A549 (cell line): ENCODE measurements around the gene C2orf74. TPM values are rescaled to one million over a fixed set of nuclear protein-coding genes. Genes with fewer than 3 reads are reported as not detected.
A peak's percentile ranks its signal among the peaks of the same experiment; 100 is the strongest.
"Not testable (repeated sequence)": the region's sequence is repeated elsewhere in the genome, so short reads cannot be mapped to it uniquely, and the experiment has no call there.

Experiments
- ATAC-seq, 2 experiments: fragments of 200-7000 bp in 1 of 2; fragments of >200 bp in 1 of 2; cut with Nextera tagmentation in 1 of 2; cut with Tn5 transposase in 1 of 2; 3 replicates each; pipeline versions ENCODE4 v1.8.0 to v1.9.1; 2018 to 2020; ENCODE audit warnings: mild to moderate bottlenecking in 1 of 2, moderate library complexity in 1 of 2
- CTCF ChIA-PET: fragments of 300-600 bp; sonication (Branson Sonifier 250); formaldehyde crosslinking; extraction: SDS; loops from one replicate; lab custom pipeline; 2021; ENCODE audit warnings: antibody characterized with exemption, inconsistent platforms; lab: Yijun Ruan, JAX
- POLR2A ChIA-PET: fragments of 350-600 bp; formaldehyde crosslinking; extraction: SDS; loops from one replicate; lab custom pipeline; 2021; ENCODE audit warnings: antibody characterized with exemption, inconsistent platforms; lab: Yijun Ruan, JAX
- DNase-seq, 2 experiments: peaks; one replicate each; pipeline versions ENCODE4 v3.0.0 to v3.0.0-alpha.2; 2011 to 2016; ENCODE audit warnings: low read depth in 1 of 2, low spot score in 1 of 2
- FAIRE-seq: peaks from 2 replicates; lab custom pipeline; 2011; peaks lifted over from hg19 to GRCh38; lab: Jason Lieb, UNC
- H3K27ac ChIP-seq, 2 experiments: fragments of >200 bp; sonication (Bioruptor Twin); formaldehyde crosslinking; 3 replicates each; pipeline ENCODE4 v1.5.1; 2016 to 2017
- H3K4me1 ChIP-seq: fragments of >200 bp; sonication (Bioruptor Twin); formaldehyde crosslinking; 3 replicates; pipeline ENCODE4 v1.6.1; 2016
- H3K4me2 ChIP-seq: fragments of >200 bp; sonication (Bioruptor Twin); formaldehyde crosslinking; 3 replicates; pipeline ENCODE4 v1.6.1; 2016
- H3K4me3 ChIP-seq: fragments of >200 bp; sonication (Bioruptor Twin); formaldehyde crosslinking; 3 replicates; pipeline ENCODE4 v1.5.1; 2016
- H3K9me3 ChIP-seq: fragments of >200 bp; sonication (Bioruptor Twin); formaldehyde crosslinking; 3 replicates; pipeline ENCODE4 v1.6.1; 2016
- EP300 ChIP-seq, 2 experiments: fragments of >200 bp; sonication (Bioruptor Twin); formaldehyde crosslinking; IDR thresholded peaks; 2 replicates in 1 of 2; 3 replicates in 1 of 2; pipeline ENCODE4 v1.6.1; 2016 to 2017
- FOSL2 ChIP-seq, 2 experiments: fragments of 450-650 bp in 1 of 2; fragments of >200 bp in 1 of 2; sonication (Bioruptor Twin) in 1 of 2; formaldehyde crosslinking; IDR thresholded peaks; 2 replicates each; pipeline versions ENCODE4 v1.5.0 to v1.6.1; 2016 to 2020; ENCODE audit warnings: mild to moderate bottlenecking in 1 of 2, moderate library complexity in 1 of 2
- FOXS1 ChIP-seq: fragments of 250-450 bp; sonication (Bioruptor Pico); IDR thresholded peaks from 2 replicates; pipeline ENCODE4 v1.5.0; 2020; ENCODE audit warnings: mild to moderate bottlenecking, moderate library complexity
- GATA3 ChIP-seq: IDR thresholded peaks from 2 replicates; pipeline ENCODE4 v1.6.1; 2012; ENCODE audit warnings: borderline replicate concordance
- HDAC2 ChIP-seq: fragments of 200-600 bp; sonication (generic); IDR thresholded peaks from 2 replicates; pipeline ENCODE4 v1.6.1; 2016
- HOXA7 ChIP-seq: fragments of 250-450 bp; sonication (Bioruptor Pico); IDR thresholded peaks from 2 replicates; pipeline ENCODE4 v1.5.0; 2020; ENCODE audit warnings: mild to moderate bottlenecking, moderate library complexity
- HOXB13 ChIP-seq: fragments of 250-450 bp; sonication (Bioruptor Pico); IDR thresholded peaks from 2 replicates; pipeline ENCODE4 v1.5.0; 2020; ENCODE audit warnings: low read depth, mild to moderate bottlenecking, moderate library complexity
- MYC ChIP-seq: IDR thresholded peaks from 2 replicates; pipeline ENCODE4 v1.6.1; 2012; ENCODE audit warnings: mild to moderate bottlenecking, inconsistent platforms, low read length, improper control_type of control experiment, borderline replicate concordance
- NFE2L2 ChIP-seq: fragments of 150-350 bp; conservative IDR thresholded peaks from 2 replicates; pipeline ENCODE4 v1.6.1; 2014; ENCODE audit warnings: low read length
- NR3C1 ChIP-seq: fragments of >200 bp; sonication (Bioruptor Twin); formaldehyde crosslinking; IDR thresholded peaks from 3 replicates; pipeline ENCODE4 v1.6.1; 2017
- POLR2A ChIP-seq: IDR thresholded peaks from 2 replicates; pipeline ENCODE4 v1.6.1; 2012; ENCODE audit warnings: mild to moderate bottlenecking, low read length
- RAD21 ChIP-seq, 2 experiments: fragments of >200 bp in 1 of 2; sonication (Bioruptor Twin) in 1 of 2; formaldehyde crosslinking in 1 of 2; IDR thresholded peaks in 1 of 2; conservative IDR thresholded peaks in 1 of 2; 2 replicates in 1 of 2; 3 replicates in 1 of 2; pipeline ENCODE4 v1.6.1; 2012 to 2018; ENCODE audit warnings: inconsistent platforms in 1 of 2
- RCOR1 ChIP-seq: fragments of 150-350 bp; IDR thresholded peaks from 2 replicates; pipeline ENCODE4 v1.6.1; 2014; ENCODE audit warnings: antibody characterized with exemption, low read length, low read depth
- SMC3 ChIP-seq: fragments of >200 bp; sonication (Bioruptor Twin); formaldehyde crosslinking; IDR thresholded peaks from 3 replicates; pipeline ENCODE4 v1.6.1; 2018; ENCODE audit warnings: inconsistent platforms
- SREBF2 ChIP-seq: fragments of 450-650 bp; IDR thresholded peaks from 2 replicates; pipeline ENCODE4 v1.6.1; 2014; ENCODE audit warnings: mild to moderate bottlenecking, moderate library complexity
- TP53 ChIP-seq: fragments of 250-450 bp; sonication (Bioruptor Pico); IDR thresholded peaks from 2 replicates; pipeline ENCODE4 v1.5.0; 2021; ENCODE audit warnings: mild to moderate bottlenecking, moderate library complexity
- ZSCAN20 ChIP-seq: fragments of 250-450 bp; sonication (Bioruptor Pico); IDR thresholded peaks from 2 replicates; pipeline ENCODE4 v1.8.0; 2022; ENCODE audit warnings: mild to moderate bottlenecking, moderate library complexity
- WGBS: methylation state at CpG from one replicate; pipeline ENCODE4 v1.1.6; 2017; ENCODE audit errors: missing lambda C conversion rate; 5-methylcytosine and 5-hydroxymethylcytosine counted together
- polyA plus RNA-seq, 4 experiments: library from polyadenylated mRNA; depleted of rRNA in 3 of 4; stranded (reverse); fragments of >200 nt; fragmentation: RNase III in 1 of 4; extraction: RNeasy Plus Mini Kit Qiagen cat#74134 plus additional on column Dnase treatment in 1 of 4; gene quantifications; 2 replicates in 3 of 4; 3 replicates in 1 of 4; pipeline ENCODE4 v1.2.3, GENCODE V29; 2011 to 2017
- TF ChIP-seq, protein P1 (sequence below): IDR thresholded peaks from 2 replicates; pipeline ENCODE4 v1.6.1; 2012
- TF ChIP-seq, protein P2 (sequence below): IDR thresholded peaks from 2 replicates; pipeline ENCODE4 v1.6.1; 2012
- TF ChIP-seq, protein P3 (sequence below): fragments of 450-650 bp; IDR thresholded peaks from 2 replicates; pipeline ENCODE4 v1.6.1; 2014; ENCODE audit warnings: antibody characterized with exemption
- TF ChIP-seq, protein P4 (sequence below): fragments of 200-600 bp; sonication (generic); IDR thresholded peaks from 2 replicates; pipeline ENCODE4 v1.6.1; 2016; ENCODE audit warnings: antibody characterized with exemption, mild to moderate bottlenecking, moderate library complexity
- TF ChIP-seq, protein P5 (sequence below): fragments of >200 bp; sonication (Bioruptor Twin); formaldehyde crosslinking; IDR thresholded peaks from 3 replicates; pipeline ENCODE4 v1.5.1; 2016
- TF ChIP-seq, protein P6 (sequence below): IDR thresholded peaks from 2 replicates; pipeline ENCODE4 v1.6.1; 2012; ENCODE audit warnings: low read depth, borderline replicate concordance

The C2orf74 gene
- polyA plus RNA-seq, 2 of the 4 experiments (the other 2 are of a cell fraction), result 41.8 to 47.8 TPM

DNA sequence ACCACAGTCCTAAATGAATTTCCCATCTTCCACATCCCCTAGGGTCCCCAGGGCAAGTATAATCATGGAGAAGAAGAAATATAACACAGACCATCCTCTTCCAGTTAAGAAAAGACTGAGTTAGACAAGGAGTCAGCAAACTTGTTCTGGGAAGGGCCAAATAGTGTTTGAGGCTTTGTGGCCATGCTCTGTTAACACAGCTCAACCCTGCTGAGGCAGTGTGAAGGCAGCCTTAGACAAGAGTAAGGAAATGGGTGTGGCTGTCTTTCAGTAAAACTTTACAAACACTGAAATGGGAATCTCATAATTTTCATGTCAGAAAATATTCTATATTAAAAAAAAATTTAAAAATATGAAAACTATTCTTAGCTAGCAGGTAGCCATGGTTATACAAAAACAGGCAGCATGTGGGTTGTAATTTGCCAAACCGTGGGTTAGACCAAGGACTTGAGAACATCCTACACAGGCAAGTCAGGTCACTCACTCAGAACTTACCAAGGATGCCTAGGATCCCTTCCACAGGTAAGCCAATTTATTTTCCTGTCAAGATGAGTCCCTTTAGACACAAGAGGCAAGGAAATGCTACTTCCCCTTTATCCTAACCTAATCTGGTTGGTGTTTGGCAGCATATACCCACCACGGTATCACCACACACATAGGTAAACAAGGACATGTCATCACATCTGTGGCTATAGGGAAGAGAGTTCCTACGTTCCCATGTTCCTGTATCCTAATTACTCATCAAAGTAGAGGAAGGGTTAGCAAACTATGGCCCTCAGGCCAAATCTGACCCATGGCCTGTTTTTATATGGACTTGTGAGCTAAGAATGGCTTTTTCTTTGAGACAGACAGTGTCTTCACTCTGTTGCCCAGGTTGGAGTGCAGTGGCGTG is 31.9 kb downstream of the C2orf74 start:
- FAIRE-seq, result no peak
- no peaks in the 10 kb centered on the region for H3K4me1 ChIP-seq
- CTCF ChIA-PET, result interaction anchor here (0.9 to 2.4 kb wide), 3 partner anchors 9 to 16 kb away, joined by 3 to 5 read pairs (median 5); no protein-coding TSS in a partner anchor
- ATAC-seq, result peak in 1 of 2 experiments; percentile 24; a peak in 3 of 6 replicates
- POLR2A ChIA-PET, result no interaction called here
- no peak overlapping the region for H3K27ac ChIP-seq
- no peak for DNase-seq
- H3K9me3 ChIP-seq, result no peaks in the 10 kb centered on the region
- TF ChIP-seq EP300 (IDR thresholded peaks at IDR 0.05) (no peak), POLR2A (no peak), TP53 (CRISPR knock-in tag) (no peak), SREBF2 (no peak), GATA3 (no peak), SMC3 (no peak), FOXS1 (CRISPR knock-in tag) (no peak), NR3C1 (no peak)
- TF ChIP-seq, protein P1, sequence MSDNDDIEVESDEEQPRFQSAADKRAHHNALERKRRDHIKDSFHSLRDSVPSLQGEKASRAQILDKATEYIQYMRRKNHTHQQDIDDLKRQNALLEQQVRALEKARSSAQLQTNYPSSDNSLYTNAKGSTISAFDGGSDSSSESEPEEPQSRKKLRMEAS, result no peak
- H3K4me2 ChIP-seq, result no peak overlapping the region
- H3K4me3 ChIP-seq, result no peak overlapping the region
- 84% methylated on average over 4 of the region's 4 CpGs for WGBS

DNA sequence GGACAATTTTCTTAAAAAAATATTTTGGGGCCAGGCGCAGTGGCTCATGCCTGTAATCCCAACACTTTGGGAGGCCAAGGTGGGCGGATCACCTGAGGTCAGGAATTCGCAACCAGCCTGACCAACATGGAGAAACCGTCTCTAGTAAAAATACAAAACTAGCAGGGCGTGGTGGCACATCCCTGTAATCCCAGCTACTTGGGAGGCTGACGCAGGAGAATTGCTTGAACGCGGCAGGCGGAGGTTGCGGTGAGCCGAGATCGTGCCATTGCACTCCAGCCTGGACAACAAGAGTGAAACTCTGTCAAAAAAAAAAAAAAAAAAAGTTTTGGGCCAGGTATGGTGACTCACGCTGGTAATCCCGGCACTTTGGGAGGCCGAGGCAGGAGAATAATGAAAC is 32.7 kb downstream of the C2orf74 start:
- ATAC-seq, H3K9me3 ChIP-seq, H3K4me1 ChIP-seq, CTCF ChIA-PET, POLR2A ChIA-PET, H3K4me2 ChIP-seq, FAIRE-seq, H3K4me3 ChIP-seq, DNase-seq, H3K27ac ChIP-seq: not testable (repeated sequence)
- 91% methylated on average over 15 of the region's 15 CpGs for WGBS

DNA sequence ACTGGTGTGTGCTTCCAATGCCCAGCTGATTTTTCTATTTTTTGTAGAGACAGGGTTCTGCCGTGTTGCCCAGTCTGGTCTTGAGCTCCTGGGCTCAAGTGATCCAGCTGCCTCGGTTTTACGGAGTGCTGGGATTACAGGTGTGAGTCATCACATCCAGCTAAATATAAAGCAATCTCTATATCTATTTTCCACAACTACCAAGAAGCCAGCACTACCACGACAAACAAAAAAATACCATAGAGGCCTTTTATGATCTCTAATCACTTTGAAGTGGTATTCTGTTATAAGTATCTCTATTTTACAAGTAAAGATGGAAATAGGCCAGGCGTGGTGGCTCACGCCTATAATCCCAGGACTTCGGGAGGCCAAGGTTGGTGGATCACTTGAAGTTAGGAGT is 34.7 kb downstream of the C2orf74 start:
- ATAC-seq (no peak), DNase-seq (no peak), FAIRE-seq (no peak)
- Histone ChIP-seq H3K9me3 (no peaks in the 10 kb centered on the region), H3K4me1 (no peaks in the 10 kb centered on the region), H3K4me3 (no peak overlapping the region), H3K4me2 (no peak overlapping the region), H3K27ac (no peak overlapping the region)
- POLR2A ChIA-PET, result interaction anchor here (0.7 to 1.5 kb wide), 2 partner anchors 19 to 338 kb away, joined by 3 to 5 read pairs; no protein-coding TSS in a partner anchor
- CTCF ChIA-PET, result interaction anchor here (1.1 to 1.7 kb wide), 2 partner anchors 10 to 13 kb away, joined by 3 read pairs; no protein-coding TSS in a partner anchor
- WGBS, result 89% methylated on average over 7 of the region's 7 CpGs
- TF ChIP-seq, protein P1, result no peak
- TF ChIP-seq RAD21 (conservative IDR thresholded peaks at IDR 0.05 in 1 of 2, IDR thresholded peaks at IDR 0.05 in 1 of 2) (no peak), ZSCAN20 (CRISPR knock-in tag) (no peak), MYC (no peak), HOXA7 (CRISPR knock-in tag) (no peak), GATA3 (no peak), FOSL2 (IDR thresholded peaks at IDR 0.05) (no peak), FOSL2 (CRISPR knock-in tag; IDR thresholded peaks at IDR 0.05) (no peak), TP53 (CRISPR knock-in tag) (no peak), HDAC2 (no peak), NFE2L2 (no peak), HOXB13 (CRISPR knock-in tag) (no peak), SREBF2 (no peak), RCOR1 (no peak)
- TF ChIP-seq, protein P2, sequence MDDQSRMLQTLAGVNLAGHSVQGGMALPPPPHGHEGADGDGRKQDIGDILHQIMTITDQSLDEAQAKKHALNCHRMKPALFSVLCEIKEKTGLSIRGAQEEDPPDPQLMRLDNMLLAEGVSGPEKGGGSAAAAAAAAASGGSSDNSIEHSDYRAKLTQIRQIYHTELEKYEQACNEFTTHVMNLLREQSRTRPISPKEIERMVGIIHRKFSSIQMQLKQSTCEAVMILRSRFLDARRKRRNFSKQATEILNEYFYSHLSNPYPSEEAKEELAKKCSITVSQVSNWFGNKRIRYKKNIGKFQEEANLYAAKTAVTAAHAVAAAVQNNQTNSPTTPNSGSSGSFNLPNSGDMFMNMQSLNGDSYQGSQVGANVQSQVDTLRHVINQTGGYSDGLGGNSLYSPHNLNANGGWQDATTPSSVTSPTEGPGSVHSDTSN, result no peak
- TF ChIP-seq, protein P3, sequence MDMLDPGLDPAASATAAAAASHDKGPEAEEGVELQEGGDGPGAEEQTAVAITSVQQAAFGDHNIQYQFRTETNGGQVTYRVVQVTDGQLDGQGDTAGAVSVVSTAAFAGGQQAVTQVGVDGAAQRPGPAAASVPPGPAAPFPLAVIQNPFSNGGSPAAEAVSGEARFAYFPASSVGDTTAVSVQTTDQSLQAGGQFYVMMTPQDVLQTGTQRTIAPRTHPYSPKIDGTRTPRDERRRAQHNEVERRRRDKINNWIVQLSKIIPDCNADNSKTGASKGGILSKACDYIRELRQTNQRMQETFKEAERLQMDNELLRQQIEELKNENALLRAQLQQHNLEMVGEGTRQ, result no peak
- TF ChIP-seq, protein P4, sequence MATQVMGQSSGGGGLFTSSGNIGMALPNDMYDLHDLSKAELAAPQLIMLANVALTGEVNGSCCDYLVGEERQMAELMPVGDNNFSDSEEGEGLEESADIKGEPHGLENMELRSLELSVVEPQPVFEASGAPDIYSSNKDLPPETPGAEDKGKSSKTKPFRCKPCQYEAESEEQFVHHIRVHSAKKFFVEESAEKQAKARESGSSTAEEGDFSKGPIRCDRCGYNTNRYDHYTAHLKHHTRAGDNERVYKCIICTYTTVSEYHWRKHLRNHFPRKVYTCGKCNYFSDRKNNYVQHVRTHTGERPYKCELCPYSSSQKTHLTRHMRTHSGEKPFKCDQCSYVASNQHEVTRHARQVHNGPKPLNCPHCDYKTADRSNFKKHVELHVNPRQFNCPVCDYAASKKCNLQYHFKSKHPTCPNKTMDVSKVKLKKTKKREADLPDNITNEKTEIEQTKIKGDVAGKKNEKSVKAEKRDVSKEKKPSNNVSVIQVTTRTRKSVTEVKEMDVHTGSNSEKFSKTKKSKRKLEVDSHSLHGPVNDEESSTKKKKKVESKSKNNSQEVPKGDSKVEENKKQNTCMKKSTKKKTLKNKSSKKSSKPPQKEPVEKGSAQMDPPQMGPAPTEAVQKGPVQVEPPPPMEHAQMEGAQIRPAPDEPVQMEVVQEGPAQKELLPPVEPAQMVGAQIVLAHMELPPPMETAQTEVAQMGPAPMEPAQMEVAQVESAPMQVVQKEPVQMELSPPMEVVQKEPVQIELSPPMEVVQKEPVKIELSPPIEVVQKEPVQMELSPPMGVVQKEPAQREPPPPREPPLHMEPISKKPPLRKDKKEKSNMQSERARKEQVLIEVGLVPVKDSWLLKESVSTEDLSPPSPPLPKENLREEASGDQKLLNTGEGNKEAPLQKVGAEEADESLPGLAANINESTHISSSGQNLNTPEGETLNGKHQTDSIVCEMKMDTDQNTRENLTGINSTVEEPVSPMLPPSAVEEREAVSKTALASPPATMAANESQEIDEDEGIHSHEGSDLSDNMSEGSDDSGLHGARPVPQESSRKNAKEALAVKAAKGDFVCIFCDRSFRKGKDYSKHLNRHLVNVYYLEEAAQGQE, result no peak
- TF ChIP-seq, protein P5, sequence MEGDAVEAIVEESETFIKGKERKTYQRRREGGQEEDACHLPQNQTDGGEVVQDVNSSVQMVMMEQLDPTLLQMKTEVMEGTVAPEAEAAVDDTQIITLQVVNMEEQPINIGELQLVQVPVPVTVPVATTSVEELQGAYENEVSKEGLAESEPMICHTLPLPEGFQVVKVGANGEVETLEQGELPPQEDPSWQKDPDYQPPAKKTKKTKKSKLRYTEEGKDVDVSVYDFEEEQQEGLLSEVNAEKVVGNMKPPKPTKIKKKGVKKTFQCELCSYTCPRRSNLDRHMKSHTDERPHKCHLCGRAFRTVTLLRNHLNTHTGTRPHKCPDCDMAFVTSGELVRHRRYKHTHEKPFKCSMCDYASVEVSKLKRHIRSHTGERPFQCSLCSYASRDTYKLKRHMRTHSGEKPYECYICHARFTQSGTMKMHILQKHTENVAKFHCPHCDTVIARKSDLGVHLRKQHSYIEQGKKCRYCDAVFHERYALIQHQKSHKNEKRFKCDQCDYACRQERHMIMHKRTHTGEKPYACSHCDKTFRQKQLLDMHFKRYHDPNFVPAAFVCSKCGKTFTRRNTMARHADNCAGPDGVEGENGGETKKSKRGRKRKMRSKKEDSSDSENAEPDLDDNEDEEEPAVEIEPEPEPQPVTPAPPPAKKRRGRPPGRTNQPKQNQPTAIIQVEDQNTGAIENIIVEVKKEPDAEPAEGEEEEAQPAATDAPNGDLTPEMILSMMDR, result no peak
- TF ChIP-seq, protein P6, sequence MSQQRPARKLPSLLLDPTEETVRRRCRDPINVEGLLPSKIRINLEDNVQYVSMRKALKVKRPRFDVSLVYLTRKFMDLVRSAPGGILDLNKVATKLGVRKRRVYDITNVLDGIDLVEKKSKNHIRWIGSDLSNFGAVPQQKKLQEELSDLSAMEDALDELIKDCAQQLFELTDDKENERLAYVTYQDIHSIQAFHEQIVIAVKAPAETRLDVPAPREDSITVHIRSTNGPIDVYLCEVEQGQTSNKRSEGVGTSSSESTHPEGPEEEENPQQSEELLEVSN, result no peak
